Hepatocyte (in vitro differentiated cells): ENCODE data around the gene SPSB1.

Experiments used
- CTCF ChIP-seq: fragments of 200-600 bp; sonication (generic); IDR thresholded peaks from 2 replicates; pipeline ENCODE4 v1.5.1; 2016; ENCODE audit warnings: antibody characterized with exemption, mild to moderate bottlenecking; ENCODE audit not compliant: poor library complexity
- EZH2 ChIP-seq: fragments of 200-600 bp; sonication (generic); IDR thresholded peaks from 2 replicates; pipeline ENCODE4 v1.6.1; 2016; ENCODE audit warnings: antibody characterized with exemption, mild to moderate bottlenecking, borderline replicate concordance
- EZH2phosphoT487 ChIP-seq: fragments of 200-600 bp; sonication (generic); IDR thresholded peaks from one replicate; pipeline ENCODE4 v1.6.1; 2018; ENCODE audit warnings: antibody characterized with exemption, mild to moderate bottlenecking, low read depth, moderate library complexity; ENCODE audit not compliant: unreplicated experiment, severe bottlenecking

- TF ChIP-seq CTCF (no peak), EZH2 (no peak), EZH2phosphoT487 (no peak)
These were observed 105.4 kb downstream of the SPSB1 start for GRCh38 chr1:9397997-9398526.
